H4 (cell line): Measurements from ENCODE around the gene CTU2. TPM values are rescaled to one million over a fixed set of nuclear protein-coding genes. Genes with fewer than 3 reads are reported as not detected.
A peak's percentile ranks its signal among the peaks of the same experiment; 100 is the strongest.

Source experiments
- DNase-seq: peaks from one replicate; pipeline ENCODE4 v3.0.0-alpha.2; 2015; ENCODE audit warnings: low spot score
- total RNA-seq: library from RNA; depleted of rRNA; stranded (reverse); fragments of >200 nt; shearing (Covaris generic); gene quantifications from 2 replicates; pipeline ENCODE4 v1.2.3, GENCODE V29; 2014

CTU2 gene
- total RNA-seq, 1 experiment from 2014 or later = 12.6 TPM

GRCh38 chr16:88730632-88731607 lies 24.6 kb downstream of the CTU2 start:
- no peak for DNase-seq

- peak; percentile 47 for DNase-seq
Observed at GRCh38 chr16:88731699-88732098, 25.4 kb downstream of the CTU2 start.

- no peak for DNase-seq
Observed at GRCh38 chr16:88732172-88732960, 26.1 kb downstream of the CTU2 start.

GRCh38 chr16:88732961-88733294 lies 26.6 kb downstream of the CTU2 start:
- no peak for DNase-seq

- no peak for DNase-seq
Observed at GRCh38 chr16:88733630-88734360, 27.5 kb downstream of the CTU2 start.

- no peak for DNase-seq
Observed at GRCh38 chr16:88734361-88734728, 28.0 kb downstream of the CTU2 start.

GRCh38 chr16:88735121-88735520 lies 28.8 kb downstream of the CTU2 start:
- DNase-seq = no peak

- DNase-seq = no peak
Observed at GRCh38 chr16:88735616-88736015, 29.3 kb downstream of the CTU2 start.

GRCh38 chr16:88736088-88736487 lies 29.8 kb downstream of the CTU2 start:
- DNase-seq = no peak

GRCh38 chr16:88736496-88736895 lies 30.2 kb downstream of the CTU2 start:
- no peak for DNase-seq

GRCh38 chr16:88737298-88738150 lies 31.2 kb downstream of the CTU2 start:
- peak; percentile 87 for DNase-seq

GRCh38 chr16:88738151-88739084 lies 32.1 kb downstream of the CTU2 start:
- DNase-seq = no peak

- DNase-seq = no peak
Observed at GRCh38 chr16:88739139-88739976, 33.1 kb downstream of the CTU2 start.

- no peak for DNase-seq
Observed at GRCh38 chr16:88739977-88740726, 33.8 kb downstream of the CTU2 start.

GRCh38 chr16:88740727-88741055 lies 34.4 kb downstream of the CTU2 start:
- DNase-seq = no peak

GRCh38 chr16:88741368-88741767 lies 35.1 kb downstream of the CTU2 start:
- no peak for DNase-seq

GRCh38 chr16:88742896-88743605 lies 36.7 kb downstream of the CTU2 start:
- DNase-seq = no peak
